ENCODE data around the gene PBX3.

DNA sequence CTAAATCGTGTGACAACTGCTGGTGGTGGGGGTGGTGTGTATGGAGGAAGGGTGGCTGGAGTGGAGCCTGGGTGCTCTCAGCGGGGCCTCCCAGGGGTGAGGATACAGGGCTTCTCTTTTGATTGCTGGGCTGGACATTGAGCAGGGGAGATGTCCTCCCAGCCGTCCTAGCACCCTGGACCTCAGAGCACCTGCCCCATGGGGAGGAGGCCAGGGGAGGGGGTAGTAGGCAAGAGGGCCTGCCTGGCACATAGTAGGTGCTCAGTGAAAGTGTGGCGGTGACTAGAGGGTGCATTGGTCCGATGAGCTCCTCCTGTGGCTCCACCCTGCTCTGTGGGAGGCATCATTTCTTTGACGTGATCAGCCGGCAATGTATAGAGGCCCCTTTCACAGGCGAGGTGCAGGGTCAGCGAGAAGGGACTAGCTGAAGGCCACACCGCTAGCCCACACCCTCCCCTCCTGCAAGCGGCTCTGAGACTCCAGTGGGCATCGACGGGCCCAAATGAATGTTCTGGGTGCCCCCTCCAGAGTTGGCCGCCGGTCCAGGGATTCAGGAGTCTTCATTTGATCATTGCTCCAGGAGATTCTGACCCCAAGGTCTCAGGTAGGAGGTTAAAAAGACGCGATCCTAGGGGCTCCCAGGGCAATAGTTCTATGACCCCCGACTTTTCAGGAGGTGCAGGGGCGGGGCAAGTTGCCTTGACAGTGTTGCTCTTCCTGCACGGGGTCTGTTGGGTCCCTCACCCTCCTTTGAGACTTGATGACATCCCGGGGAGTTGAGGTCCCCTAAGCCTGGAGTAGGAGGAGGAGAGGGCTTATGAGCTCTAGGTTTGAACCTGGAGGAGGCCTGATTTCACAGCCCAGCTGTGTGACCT, 255.5 kb downstream of the PBX3 start:
- TF ChIP-seq, protein P1, sequence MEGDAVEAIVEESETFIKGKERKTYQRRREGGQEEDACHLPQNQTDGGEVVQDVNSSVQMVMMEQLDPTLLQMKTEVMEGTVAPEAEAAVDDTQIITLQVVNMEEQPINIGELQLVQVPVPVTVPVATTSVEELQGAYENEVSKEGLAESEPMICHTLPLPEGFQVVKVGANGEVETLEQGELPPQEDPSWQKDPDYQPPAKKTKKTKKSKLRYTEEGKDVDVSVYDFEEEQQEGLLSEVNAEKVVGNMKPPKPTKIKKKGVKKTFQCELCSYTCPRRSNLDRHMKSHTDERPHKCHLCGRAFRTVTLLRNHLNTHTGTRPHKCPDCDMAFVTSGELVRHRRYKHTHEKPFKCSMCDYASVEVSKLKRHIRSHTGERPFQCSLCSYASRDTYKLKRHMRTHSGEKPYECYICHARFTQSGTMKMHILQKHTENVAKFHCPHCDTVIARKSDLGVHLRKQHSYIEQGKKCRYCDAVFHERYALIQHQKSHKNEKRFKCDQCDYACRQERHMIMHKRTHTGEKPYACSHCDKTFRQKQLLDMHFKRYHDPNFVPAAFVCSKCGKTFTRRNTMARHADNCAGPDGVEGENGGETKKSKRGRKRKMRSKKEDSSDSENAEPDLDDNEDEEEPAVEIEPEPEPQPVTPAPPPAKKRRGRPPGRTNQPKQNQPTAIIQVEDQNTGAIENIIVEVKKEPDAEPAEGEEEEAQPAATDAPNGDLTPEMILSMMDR (IDR thresholded peaks at IDR 0.05), result no peak
- TF ChIP-seq POLR2A (IDR thresholded peaks at IDR 0.05) (no peak), EP300 (IDR thresholded peaks at IDR 0.05) (no peak)

Data from ovary (tissue), 3 donors.